ENCODE data around the gene JPH3. TPM values are rescaled to one million over a fixed set of nuclear protein-coding genes. Genes with fewer than 3 reads are reported as not detected.
A peak's percentile ranks its signal among the peaks of the same experiment; 100 is the strongest.

The JPH3 gene
- total RNA-seq, 2 experiments from 2014 or later: not detected

DNA sequence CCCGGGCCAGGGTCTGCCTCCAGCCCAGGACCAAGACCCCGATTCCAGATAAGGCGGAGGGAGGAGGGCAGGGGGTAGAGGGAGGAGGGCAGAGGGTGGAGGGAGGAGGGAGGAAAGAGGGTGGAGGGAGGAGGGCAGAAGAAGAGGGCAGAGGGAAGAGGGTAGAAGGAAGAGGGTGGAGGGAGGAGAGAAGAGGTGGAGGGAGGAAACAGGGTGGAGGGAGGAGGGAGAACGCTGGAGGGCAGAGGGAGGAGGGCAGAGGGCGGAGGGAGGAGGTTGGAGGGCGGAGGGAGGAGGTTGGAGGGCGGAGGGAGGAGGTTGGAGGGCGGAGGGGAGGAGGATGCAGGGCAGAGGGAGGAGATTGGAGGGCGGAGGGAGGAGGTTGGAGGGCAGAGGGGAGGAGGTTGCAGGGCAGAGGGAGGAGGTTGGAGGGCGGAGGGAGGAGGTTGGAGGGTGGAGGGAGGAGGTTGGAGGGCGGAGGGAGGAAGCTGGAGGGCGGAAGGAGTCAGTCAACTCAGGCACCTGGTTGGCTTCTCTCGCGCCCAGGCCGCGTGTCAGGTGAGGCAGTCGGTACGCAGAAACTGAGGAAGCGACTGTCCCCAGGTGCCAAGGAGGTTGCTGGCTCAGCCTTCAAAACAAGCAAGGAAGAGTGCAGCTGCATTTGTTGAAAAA is 98.2 kb downstream of the JPH3 start:
- TF ChIP-seq, protein P1, sequence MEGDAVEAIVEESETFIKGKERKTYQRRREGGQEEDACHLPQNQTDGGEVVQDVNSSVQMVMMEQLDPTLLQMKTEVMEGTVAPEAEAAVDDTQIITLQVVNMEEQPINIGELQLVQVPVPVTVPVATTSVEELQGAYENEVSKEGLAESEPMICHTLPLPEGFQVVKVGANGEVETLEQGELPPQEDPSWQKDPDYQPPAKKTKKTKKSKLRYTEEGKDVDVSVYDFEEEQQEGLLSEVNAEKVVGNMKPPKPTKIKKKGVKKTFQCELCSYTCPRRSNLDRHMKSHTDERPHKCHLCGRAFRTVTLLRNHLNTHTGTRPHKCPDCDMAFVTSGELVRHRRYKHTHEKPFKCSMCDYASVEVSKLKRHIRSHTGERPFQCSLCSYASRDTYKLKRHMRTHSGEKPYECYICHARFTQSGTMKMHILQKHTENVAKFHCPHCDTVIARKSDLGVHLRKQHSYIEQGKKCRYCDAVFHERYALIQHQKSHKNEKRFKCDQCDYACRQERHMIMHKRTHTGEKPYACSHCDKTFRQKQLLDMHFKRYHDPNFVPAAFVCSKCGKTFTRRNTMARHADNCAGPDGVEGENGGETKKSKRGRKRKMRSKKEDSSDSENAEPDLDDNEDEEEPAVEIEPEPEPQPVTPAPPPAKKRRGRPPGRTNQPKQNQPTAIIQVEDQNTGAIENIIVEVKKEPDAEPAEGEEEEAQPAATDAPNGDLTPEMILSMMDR (IDR thresholded peaks at IDR 0.05): no peak
- Mint-ChIP-seq H3K9me3 (no peaks in the 10 kb centered on the region), H3K4me3 (no peak overlapping the region), H3K4me1 (ENCODE audit: low read depth) (peaks cover 54% of the 10 kb centered on the region), H3K36me3 (ENCODE audit: low read depth) (peaks cover 19% of the 10 kb centered on the region), H3K27me3 (no peaks in the 10 kb centered on the region), H3K27ac (peak overlapping the region; percentile 85)
- Histone ChIP-seq H3K4me3 (ENCODE audit: low read length) (no peak overlapping the region), H3K27ac (ENCODE audit: low read depth in 1 of 2, low read length in 2 of 2) (peak overlapping the region; percentile 40 to 41), H3K36me3 (ENCODE audit: insufficient read depth, low read length) (peaks cover 23% of the 10 kb centered on the region), H3K27me3 (ENCODE audit: control insufficient read depth in 1 of 2, insufficient read depth in 2 of 2, low read length in 2 of 2) (no peaks in the 10 kb centered on the region), H3K9me3 (ENCODE audit: control insufficient read depth in 1 of 2, insufficient read depth in 1 of 2, low read length in 2 of 2) (no peaks in the 10 kb centered on the region), H3K4me1 (ENCODE audit: insufficient read depth, low read length) (peaks cover 53% of the 10 kb centered on the region)
- DNase-seq: peak in 6 of 14 experiments; percentile 8 to 50 (median 37)
- POLR2A ChIA-PET: interaction anchor here (2.8 kb wide), 1 partner anchor 13 kb away, joined by 11 read pairs; no protein-coding TSS in a partner anchor
- CTCF ChIA-PET: no interaction called here
- ATAC-seq (ENCODE audit: poor library complexity): no peak
- intact Hi-C loops (cut with DNase I, micrococcal nuclease): no loop called here

DNA sequence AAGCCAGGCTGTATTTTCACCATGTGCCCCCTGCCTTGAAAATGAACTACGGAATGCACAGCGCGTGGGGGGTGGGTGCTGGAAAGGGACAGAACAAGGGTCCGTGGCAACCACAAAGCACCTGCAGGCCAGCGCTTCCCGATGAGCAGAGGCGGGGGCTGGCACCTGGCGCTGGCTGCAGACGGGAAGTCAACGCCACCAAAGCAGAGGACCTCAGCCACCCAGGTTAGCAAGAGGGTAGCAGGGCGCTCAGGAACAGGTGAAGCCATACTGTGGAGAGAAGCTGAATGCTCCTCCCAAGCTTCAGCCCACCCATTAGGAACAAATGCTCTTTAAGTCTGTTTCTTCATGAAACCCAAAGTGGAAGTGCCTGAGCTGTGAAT is 98.8 kb downstream of the JPH3 start:
- Histone ChIP-seq H3K36me3 (ENCODE audit: insufficient read depth, low read length) (peaks cover 17% of the 10 kb centered on the region), H3K27me3 (ENCODE audit: control insufficient read depth in 1 of 2, insufficient read depth in 2 of 2, low read length in 2 of 2) (no peaks in the 10 kb centered on the region), H3K27ac (ENCODE audit: low read depth in 1 of 2, low read length in 2 of 2) (peak overlapping the region; percentile 40 to 41), H3K9me3 (ENCODE audit: control insufficient read depth in 1 of 2, insufficient read depth in 1 of 2, low read length in 2 of 2) (no peaks in the 10 kb centered on the region), H3K4me3 (ENCODE audit: low read length) (no peak overlapping the region), H3K4me1 (ENCODE audit: insufficient read depth, low read length) (peaks cover 53% of the 10 kb centered on the region)
- ChIA-PET CTCF (no interaction called here), POLR2A (interaction anchor here (2.8 kb wide), 1 partner anchor 12 kb away, joined by 11 read pairs; no protein-coding TSS in a partner anchor)
- intact Hi-C loops (cut with DNase I, micrococcal nuclease): no loop called here
- no peak for ATAC-seq (ENCODE audit: poor library complexity)
- H3K4me3 Mint-ChIP-seq: no peak overlapping the region
- no peaks in the 10 kb centered on the region for H3K27me3 Mint-ChIP-seq
- H3K36me3 Mint-ChIP-seq (ENCODE audit: low read depth): peaks cover 19% of the 10 kb centered on the region
- H3K9me3 Mint-ChIP-seq: no peaks in the 10 kb centered on the region
- peak overlapping the region; percentile 85 for H3K27ac Mint-ChIP-seq
- TF ChIP-seq, protein P1 (IDR thresholded peaks at IDR 0.05): no peak
- H3K4me1 Mint-ChIP-seq (ENCODE audit: low read depth): peaks cover 54% of the 10 kb centered on the region
- DNase-seq: no peak

DNA sequence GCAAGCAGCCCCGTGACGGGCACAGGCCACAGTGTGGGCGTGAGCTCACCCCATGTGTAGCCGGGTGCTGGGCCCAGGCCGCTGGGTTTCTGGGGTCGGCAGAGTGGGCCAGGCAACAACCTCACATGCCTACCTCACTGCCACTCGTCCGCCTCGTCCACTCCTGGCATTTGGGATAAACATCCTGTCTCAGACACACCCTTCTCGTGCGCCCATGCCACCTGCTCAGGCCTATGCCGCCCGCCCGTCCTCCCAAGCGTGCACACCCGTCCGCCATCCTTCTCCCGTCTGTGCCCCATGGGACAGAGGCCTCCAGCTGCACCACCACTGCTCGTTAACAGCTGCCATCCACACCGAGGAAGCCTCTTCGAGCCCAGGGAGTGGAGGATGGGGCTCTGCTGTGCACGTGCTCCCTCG is 99.2 kb downstream of the JPH3 start:
- no peaks in the 10 kb centered on the region for H3K9me3 ChIP-seq (ENCODE audit: control insufficient read depth in 1 of 2, insufficient read depth in 1 of 2, low read length in 2 of 2)
- ATAC-seq (ENCODE audit: poor library complexity) (no peak), DNase-seq (peak in 1 of 14 experiments; percentile 15)
- intact Hi-C loops (cut with DNase I, micrococcal nuclease): no loop called here
- no peaks in the 10 kb centered on the region for H3K27me3 Mint-ChIP-seq
- no peaks in the 10 kb centered on the region for H3K27me3 ChIP-seq (ENCODE audit: control insufficient read depth in 1 of 2, insufficient read depth in 2 of 2, low read length in 2 of 2)
- H3K27ac ChIP-seq (ENCODE audit: low read depth in 1 of 2, low read length in 2 of 2): peak overlapping the region; percentile 30 to 41
- TF ChIP-seq, protein P1 (IDR thresholded peaks at IDR 0.05): no peak
- H3K4me1 Mint-ChIP-seq (ENCODE audit: low read depth): peaks cover 54% of the 10 kb centered on the region
- peak overlapping the region; percentile 85 for H3K27ac Mint-ChIP-seq
- peaks cover 16% of the 10 kb centered on the region for H3K36me3 Mint-ChIP-seq (ENCODE audit: low read depth)
- POLR2A ChIA-PET: interaction anchor here (2.8 kb wide), 1 partner anchor 12 kb away, joined by 11 read pairs; no protein-coding TSS in a partner anchor
- H3K9me3 Mint-ChIP-seq: no peaks in the 10 kb centered on the region
- CTCF ChIA-PET: no interaction called here
- peaks cover 15% of the 10 kb centered on the region for H3K36me3 ChIP-seq (ENCODE audit: insufficient read depth, low read length)
- no peak overlapping the region for H3K4me3 ChIP-seq (ENCODE audit: low read length)
- H3K4me1 ChIP-seq (ENCODE audit: insufficient read depth, low read length): peaks cover 53% of the 10 kb centered on the region
- H3K4me3 Mint-ChIP-seq: no peak overlapping the region

All from CD4-positive, alpha-beta T cell (primary cell).